Neural progenitor cell (in vitro differentiated cells): ENCODE data around the gene PCNX2. TPM values are rescaled to one million over a fixed set of nuclear protein-coding genes. Genes with fewer than 3 reads are reported as not detected.
A peak's percentile ranks its signal among the peaks of the same experiment; 100 is the strongest.

ENCODE experiments used
- DNase-seq: peaks from one replicate; pipeline ENCODE4 v3.0.0-alpha.2; 2016; ENCODE audit warnings: low spot score
- H2AFZ ChIP-seq: fragments of 200-600 bp; sonication (generic); replicated peaks from 2 replicates; pipeline ENCODE4 v1.6.1; 2016; ENCODE audit warnings: antibody characterized with exemption
- H3F3A ChIP-seq: fragments of 200-600 bp; sonication (generic); 2 replicates; pipeline ENCODE4 v1.6.1; 2016; ENCODE audit warnings: antibody characterized with exemption, low read depth
- H3K27ac ChIP-seq: fragments of 200-600 bp; sonication (generic); 2 replicates; pipeline ENCODE4 v1.5.1; 2016; ENCODE audit warnings: mild to moderate bottlenecking
- H3K27me3 ChIP-seq: fragments of 200-600 bp; sonication (generic); 2 replicates; pipeline ENCODE4 v1.6.1; 2016; ENCODE audit warnings: mild to moderate bottlenecking, moderate library complexity
- H3K36me3 ChIP-seq: fragments of 200-600 bp; sonication (generic); 2 replicates; pipeline ENCODE4 v1.5.1; 2016
- H3K4me1 ChIP-seq: fragments of 200-600 bp; sonication (generic); 2 replicates; pipeline ENCODE4 v1.6.1; 2016; ENCODE audit warnings: mixed run types
- H3K4me2 ChIP-seq: fragments of 200-600 bp; sonication (generic); 2 replicates; pipeline ENCODE4 v1.6.1; 2016
- H3K4me3 ChIP-seq: fragments of 200-600 bp; sonication (generic); 2 replicates; pipeline ENCODE4 v1.5.1; 2016
- H3K79me2 ChIP-seq: fragments of 200-600 bp; sonication (generic); 2 replicates; pipeline ENCODE4 v1.6.1; 2016; ENCODE audit warnings: low read depth
- H3K9ac ChIP-seq: fragments of 200-600 bp; sonication (generic); 2 replicates; pipeline ENCODE4 v1.6.1; 2016
- H3K9me3 ChIP-seq: fragments of 200-600 bp; sonication (generic); 2 replicates; pipeline ENCODE4 v1.5.1; 2016; ENCODE audit warnings: low read depth
- H4K20me1 ChIP-seq: fragments of 200-600 bp; sonication (generic); 2 replicates; pipeline ENCODE4 v1.6.1; 2016; ENCODE audit warnings: low read depth
- H3K27ac Mint-ChIP-seq: 3 replicates; pipeline ENCODE4 v1.8.0; 2021; ENCODE audit warnings: mixed read lengths
- H3K27me3 Mint-ChIP-seq: 2 replicates; pipeline ENCODE4 v1.8.0; 2022; ENCODE audit warnings: low read depth, mild to moderate bottlenecking, inconsistent platforms, moderate library complexity, mixed read lengths; ENCODE audit not compliant: insufficient read depth
- H3K36me3 Mint-ChIP-seq: 3 replicates; pipeline ENCODE4 v1.8.0; 2021; ENCODE audit warnings: mixed read lengths
- H3K4me1 Mint-ChIP-seq: 3 replicates; pipeline ENCODE4 v1.8.0; 2021; ENCODE audit warnings: mixed read lengths
- H3K4me3 Mint-ChIP-seq: 3 replicates; pipeline ENCODE4 v1.8.0; 2021; ENCODE audit warnings: mild to moderate bottlenecking, moderate library complexity, mixed read lengths
- H3K9me3 Mint-ChIP-seq: 3 replicates; pipeline ENCODE4 v1.8.0; 2020; ENCODE audit warnings: mixed read lengths
- EZH2 ChIP-seq: fragments of 200-600 bp; sonication (generic); IDR thresholded peaks from 2 replicates; pipeline ENCODE4 v1.6.1; 2017; ENCODE audit warnings: antibody characterized with exemption, mild to moderate bottlenecking, moderate library complexity
- EZH2phosphoT487 ChIP-seq: fragments of 200-600 bp; sonication (generic); IDR thresholded peaks from 2 replicates; pipeline ENCODE4 v1.6.1; 2017; ENCODE audit warnings: antibody characterized with exemption
- total RNA-seq: library from RNA; depleted of rRNA; stranded (reverse); fragments of >200 nt; gene quantifications from 2 replicates; pipeline ENCODE4 v1.2.3, GENCODE V29; 2015; ENCODE audit warnings: low replicate concordance
- TF ChIP-seq, protein P1 (sequence below): fragments of 200-600 bp; sonication (generic); IDR thresholded peaks from 2 replicates; pipeline ENCODE4 v1.5.1; 2017; ENCODE audit warnings: antibody characterized with exemption, mild to moderate bottlenecking

PCNX2 gene
- total RNA-seq, 1 donor from 2014 or later: 30.8 TPM

DNA sequence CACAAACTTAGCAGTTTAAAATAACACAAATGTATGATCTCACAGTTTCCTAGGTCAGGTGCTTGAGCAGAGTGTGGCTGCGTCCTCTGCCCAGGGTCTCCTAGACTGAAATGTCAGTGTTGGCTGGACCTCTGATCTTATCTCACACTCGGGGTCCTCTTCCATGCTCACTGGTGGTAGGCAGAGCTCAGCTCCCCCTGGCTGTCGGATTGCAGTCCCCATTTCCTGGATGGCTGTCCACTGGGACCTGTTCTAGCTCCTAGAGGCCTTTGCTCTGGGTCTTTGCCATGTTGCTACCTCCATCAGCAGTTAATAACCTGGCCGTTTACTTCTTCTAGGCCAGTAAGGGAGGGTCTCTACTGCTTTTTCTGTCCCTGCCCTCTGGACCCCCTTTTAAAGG is 107.5 kb downstream of the PCNX2 start:
- peaks cover 10% of the 10 kb centered on the region for H3K4me1 ChIP-seq
- H3K79me2 ChIP-seq: no peaks in the 10 kb centered on the region
- peaks cover 13% of the 10 kb centered on the region for H3K4me1 Mint-ChIP-seq
- no peaks in the 10 kb centered on the region for H3K9me3 Mint-ChIP-seq
- no peak overlapping the region for H2AFZ ChIP-seq
- DNase-seq: no peak
- no peaks in the 10 kb centered on the region for H3K27me3 ChIP-seq
- H3K9ac ChIP-seq: no peak overlapping the region
- H3K9me3 ChIP-seq: no peaks in the 10 kb centered on the region
- no peaks in the 10 kb centered on the region for H3F3A ChIP-seq
- no peak for TF ChIP-seq EZH2phosphoT487
- TF ChIP-seq, protein P1, sequence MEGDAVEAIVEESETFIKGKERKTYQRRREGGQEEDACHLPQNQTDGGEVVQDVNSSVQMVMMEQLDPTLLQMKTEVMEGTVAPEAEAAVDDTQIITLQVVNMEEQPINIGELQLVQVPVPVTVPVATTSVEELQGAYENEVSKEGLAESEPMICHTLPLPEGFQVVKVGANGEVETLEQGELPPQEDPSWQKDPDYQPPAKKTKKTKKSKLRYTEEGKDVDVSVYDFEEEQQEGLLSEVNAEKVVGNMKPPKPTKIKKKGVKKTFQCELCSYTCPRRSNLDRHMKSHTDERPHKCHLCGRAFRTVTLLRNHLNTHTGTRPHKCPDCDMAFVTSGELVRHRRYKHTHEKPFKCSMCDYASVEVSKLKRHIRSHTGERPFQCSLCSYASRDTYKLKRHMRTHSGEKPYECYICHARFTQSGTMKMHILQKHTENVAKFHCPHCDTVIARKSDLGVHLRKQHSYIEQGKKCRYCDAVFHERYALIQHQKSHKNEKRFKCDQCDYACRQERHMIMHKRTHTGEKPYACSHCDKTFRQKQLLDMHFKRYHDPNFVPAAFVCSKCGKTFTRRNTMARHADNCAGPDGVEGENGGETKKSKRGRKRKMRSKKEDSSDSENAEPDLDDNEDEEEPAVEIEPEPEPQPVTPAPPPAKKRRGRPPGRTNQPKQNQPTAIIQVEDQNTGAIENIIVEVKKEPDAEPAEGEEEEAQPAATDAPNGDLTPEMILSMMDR: peak; percentile 10
- H3K27ac ChIP-seq: no peak overlapping the region
- H4K20me1 ChIP-seq: no peaks in the 10 kb centered on the region
- no peak overlapping the region for H3K4me3 ChIP-seq
- no peak overlapping the region for H3K4me2 ChIP-seq
- no peak overlapping the region for H3K27ac Mint-ChIP-seq
- H3K4me3 Mint-ChIP-seq: no peak overlapping the region
- no peaks in the 10 kb centered on the region for H3K27me3 Mint-ChIP-seq
- no peaks in the 10 kb centered on the region for H3K36me3 ChIP-seq
- H3K36me3 Mint-ChIP-seq: peaks cover 6% of the 10 kb centered on the region

DNA sequence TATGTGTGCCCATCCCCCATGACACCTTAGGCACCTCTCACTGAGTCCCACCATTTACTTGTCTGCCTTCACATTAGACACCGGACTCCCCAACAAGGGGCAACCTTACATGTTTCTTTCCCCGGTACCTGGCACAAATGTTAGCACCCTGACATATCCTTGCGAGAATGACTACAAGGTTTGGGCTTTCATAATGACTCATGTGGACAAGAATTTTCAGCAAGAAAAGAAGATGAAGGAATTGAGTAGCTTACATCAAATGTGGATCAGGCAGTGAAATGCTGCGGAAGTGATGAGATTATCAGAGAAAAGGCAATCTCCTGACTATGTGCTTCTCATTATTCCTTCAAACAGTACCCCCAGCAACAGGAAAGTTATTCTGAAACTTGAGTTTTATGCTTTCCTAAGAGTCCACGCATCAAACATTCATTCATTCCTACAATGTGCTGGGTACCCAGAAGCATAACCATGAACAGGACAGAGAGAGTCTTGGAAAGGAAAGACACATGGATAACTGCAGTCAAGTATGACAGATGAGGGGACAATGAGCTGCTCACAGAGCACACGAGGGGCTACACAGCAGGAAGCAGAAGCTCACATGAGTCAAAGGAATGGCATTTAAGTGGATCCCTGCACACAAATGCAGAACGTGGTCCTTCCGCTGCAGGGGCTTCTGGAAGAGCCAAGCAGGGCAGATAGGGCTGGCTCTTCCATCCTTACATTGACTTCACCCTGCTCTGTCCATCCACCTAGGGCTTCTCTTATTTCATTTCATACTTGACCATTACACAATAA is 112.1 kb downstream of the PCNX2 start:
- H3K9ac ChIP-seq: no peak overlapping the region
- DNase-seq: peak; percentile 55
- no peaks in the 10 kb centered on the region for H3F3A ChIP-seq
- no peak overlapping the region for H2AFZ ChIP-seq
- H3K4me2 ChIP-seq: peak overlapping the region; percentile 40
- no peak overlapping the region for H3K27ac ChIP-seq
- H3K27me3 ChIP-seq: no peaks in the 10 kb centered on the region
- no peak overlapping the region for H3K4me3 ChIP-seq
- Mint-ChIP-seq H3K27me3 (no peaks in the 10 kb centered on the region), H3K4me1 (peaks cover 14% of the 10 kb centered on the region), H3K9me3 (no peaks in the 10 kb centered on the region), H3K4me3 (no peak overlapping the region), H3K36me3 (peaks cover 14% of the 10 kb centered on the region), H3K27ac (peak overlapping the region; percentile 18)
- no peaks in the 10 kb centered on the region for H3K79me2 ChIP-seq
- no peaks in the 10 kb centered on the region for H3K9me3 ChIP-seq
- H4K20me1 ChIP-seq: no peaks in the 10 kb centered on the region
- H3K36me3 ChIP-seq: no peaks in the 10 kb centered on the region
- TF ChIP-seq EZH2 (no peak), EZH2phosphoT487 (no peak)
- TF ChIP-seq, protein P1: no peak
- H3K4me1 ChIP-seq: peaks cover 24% of the 10 kb centered on the region

DNA sequence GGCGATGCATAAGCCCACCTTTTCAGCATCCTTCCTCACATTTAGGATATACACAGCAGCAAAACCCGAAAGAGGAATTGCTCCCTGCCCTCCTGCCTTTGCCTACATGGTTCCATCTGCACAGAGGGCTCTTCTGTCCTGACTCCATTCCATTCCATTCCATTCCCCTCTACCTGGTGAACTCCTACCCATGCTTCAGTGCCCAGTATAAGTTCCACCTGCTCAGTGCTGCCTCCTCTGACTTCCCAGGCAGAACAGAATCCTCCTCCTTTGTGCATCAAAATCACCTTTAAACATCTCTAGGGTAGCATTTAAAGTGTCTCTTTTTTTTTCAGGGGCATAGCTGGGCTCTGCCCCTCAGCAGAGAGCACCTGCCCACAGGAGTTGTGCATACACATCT is 112.9 kb downstream of the PCNX2 start:
- no peaks in the 10 kb centered on the region for H3K27me3 Mint-ChIP-seq
- Histone ChIP-seq H3K36me3 (no peaks in the 10 kb centered on the region), H3K4me3 (no peak overlapping the region), H3K9ac (no peak overlapping the region), H3K4me2 (no peak overlapping the region), H3K79me2 (no peaks in the 10 kb centered on the region), H3K9me3 (no peaks in the 10 kb centered on the region), H3F3A (no peaks in the 10 kb centered on the region), H3K4me1 (peaks cover 24% of the 10 kb centered on the region), H3K27me3 (no peaks in the 10 kb centered on the region), H4K20me1 (no peaks in the 10 kb centered on the region), H2AFZ (no peak overlapping the region), H3K27ac (no peak overlapping the region)
- DNase-seq: no peak
- H3K36me3 Mint-ChIP-seq: peaks cover 20% of the 10 kb centered on the region
- no peak for TF ChIP-seq EZH2
- TF ChIP-seq EZH2phosphoT487: no peak
- TF ChIP-seq, protein P1: no peak
- H3K9me3 Mint-ChIP-seq: no peaks in the 10 kb centered on the region
- no peak overlapping the region for H3K27ac Mint-ChIP-seq
- peaks cover 14% of the 10 kb centered on the region for H3K4me1 Mint-ChIP-seq
- H3K4me3 Mint-ChIP-seq: no peak overlapping the region
